Fibroblast of lung (primary cell): ENCODE results near the gene TTI1. TPM values are rescaled to one million over a fixed set of nuclear protein-coding genes. Genes with fewer than 3 reads are reported as not detected.

ENCODE experiments used
- DNase-seq, 2 donors: peaks; one replicate each; pipeline versions ENCODE4 v3.0.0 to v3.0.0-alpha.2; 2010; ENCODE audit warnings: low read depth in 2 of 2
- H2AFZ ChIP-seq: 2 replicates; pipeline ENCODE4 v1.5.1; 2012; ENCODE audit warnings: low read length, control low read depth, inconsistent platforms
- H3K27ac ChIP-seq: 2 replicates; pipeline ENCODE4 v1.5.1; 2011; ENCODE audit warnings: low read length, control low read depth; ENCODE audit not compliant: insufficient read depth
- H3K27me3 ChIP-seq: 2 replicates; pipeline ENCODE4 v1.5.1; 2011; ENCODE audit warnings: mild to moderate bottlenecking, low read length; ENCODE audit not compliant: control insufficient read depth, insufficient read depth
- H3K36me3 ChIP-seq: 2 replicates; pipeline ENCODE4 v1.5.1; 2011; ENCODE audit warnings: low read length; ENCODE audit not compliant: control insufficient read depth, insufficient read depth
- H3K4me1 ChIP-seq: 2 replicates; pipeline ENCODE4 v1.5.1; 2011; ENCODE audit warnings: low read length; ENCODE audit not compliant: control insufficient read depth, insufficient read depth; ENCODE audit errors: extremely low read depth
- H3K4me2 ChIP-seq: 2 replicates; pipeline ENCODE4 v1.5.1; 2011; ENCODE audit warnings: low read length, control low read depth; ENCODE audit not compliant: insufficient read depth; ENCODE audit errors: extremely low read depth
- H3K4me3 ChIP-seq, 4 experiments: fragments of 200-600 bp in 1 of 4; sonication (generic) in 1 of 4; replicated peaks in 1 of 4; 2 replicates each; pipeline ENCODE4 v1.5.1; 2011 to 2016; ENCODE audit warnings: low read length in 4 of 4, low read depth in 3 of 4, mild to moderate bottlenecking in 3 of 4, control low read depth in 2 of 4, inconsistent platforms in 1 of 4, mixed read lengths in 1 of 4; ENCODE audit not compliant: insufficient read depth in 1 of 4; ENCODE audit errors: control extremely low read depth in 1 of 4
- H3K79me2 ChIP-seq: 2 replicates; pipeline ENCODE4 v1.5.1; 2012; ENCODE audit warnings: mild to moderate bottlenecking, low read length, inconsistent platforms; ENCODE audit not compliant: control insufficient read depth, insufficient read depth
- H3K9ac ChIP-seq: 2 replicates; pipeline ENCODE4 v1.5.1; 2011; ENCODE audit warnings: mild to moderate bottlenecking, low read length, control low read depth; ENCODE audit not compliant: insufficient read depth
- H3K9me3 ChIP-seq: 2 replicates; pipeline ENCODE4 v1.5.1; 2012; ENCODE audit warnings: low read depth, low read length; ENCODE audit not compliant: control insufficient read depth, insufficient read depth
- H4K20me1 ChIP-seq: 2 replicates; pipeline ENCODE4 v1.5.1; 2011; ENCODE audit warnings: low read length; ENCODE audit not compliant: control insufficient read depth, insufficient read depth; ENCODE audit errors: extremely low read depth
- EZH2 ChIP-seq: IDR thresholded peaks from 2 replicates; pipeline ENCODE4 v1.5.1; 2012; ENCODE audit warnings: low read length, control low read depth, mild to moderate bottlenecking; ENCODE audit errors: missing control alignments
- polyA minus RNA-seq: library from RNA; depleted of rRNA, polyadenylated mRNA; stranded (reverse); fragments of >200 nt; gene quantifications from 2 replicates; pipeline ENCODE4 v1.2.3, GENCODE V29; 2011; ENCODE audit warnings: low replicate concordance
- polyA plus RNA-seq, 2 donors: library from polyadenylated mRNA; depleted of rRNA in 1 of 2; stranded (reverse) in 1 of 2; unstranded in 1 of 2; fragments of >200 nt; gene quantifications; 2 replicates each; pipeline ENCODE4 v1.2.1, GENCODE V29; 2011 to 2012; ENCODE audit warnings: missing spikeins in 1 of 2
- total RNA-seq: library from RNA; depleted of rRNA; stranded (reverse); fragments of >200 nt; gene quantifications from 2 replicates; pipeline ENCODE4 v1.2.1, GENCODE V29; 2014
- TF ChIP-seq, protein P1 (sequence below), 2 donors: IDR thresholded peaks in 1 of 2; conservative IDR thresholded peaks in 1 of 2; 1 replicate in 1 of 2; 2 replicates in 1 of 2; pipeline ENCODE4 v1.5.1; 2011 to 2012; ENCODE audit warnings: low read length in 2 of 2, control low read depth in 1 of 2, inconsistent platforms in 1 of 2, low read depth in 1 of 2, mild to moderate bottlenecking in 1 of 2

TTI1 gene
- total RNA-seq (15.9 and 20.0 TPM in 2 replicates), polyA plus RNA-seq (12.6 and 17.9 TPM in 2 replicates), polyA minus RNA-seq (22.2 and 30.7 TPM in 2 replicates)
- polyA plus RNA-seq (2012): 7.5 and 11.8 TPM in 2 replicates

DNA sequence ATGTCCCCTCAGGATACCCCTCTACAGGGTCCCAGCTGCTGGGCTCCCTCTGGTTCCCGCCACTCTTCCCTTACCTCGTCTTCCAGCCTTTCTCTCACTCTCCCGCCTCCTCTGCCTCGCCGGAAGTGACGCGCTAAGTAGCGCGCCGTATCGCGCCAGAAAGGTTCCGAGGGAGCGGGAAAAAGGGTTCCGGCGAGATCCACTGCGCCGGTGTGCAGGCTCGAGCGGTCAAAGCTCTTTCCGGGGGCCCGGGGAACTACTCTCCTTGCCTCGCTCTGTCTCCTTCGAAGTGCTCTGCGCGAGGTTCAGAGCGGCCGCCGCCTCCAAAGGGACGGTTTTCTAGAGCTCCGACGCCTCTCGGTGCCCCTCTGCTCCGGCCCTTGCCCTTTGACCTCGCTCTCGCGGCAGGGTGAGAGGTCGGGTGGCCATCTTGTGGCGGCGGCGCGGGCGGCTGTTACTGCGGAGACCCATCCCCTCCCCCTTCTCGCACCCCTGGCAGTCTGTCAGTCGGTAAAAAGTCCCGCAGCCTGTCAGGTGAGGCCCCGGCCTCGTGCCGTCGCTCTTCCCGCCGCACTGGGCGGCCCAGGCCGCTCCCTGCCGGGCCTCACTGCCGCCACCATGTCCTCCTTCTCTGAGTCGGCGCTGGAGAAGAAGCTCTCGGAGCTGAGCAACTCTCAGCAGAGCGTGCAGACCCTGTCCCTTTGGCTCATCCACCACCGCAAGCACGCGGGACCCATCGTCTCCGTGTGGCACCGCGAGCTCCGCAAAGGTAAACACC is at the start of gene TTI1, which contains the start of gene RPRD1B:
TSS of gene TTI1 (minus strand) at position 127 of the 778 bp plus-strand sequence. CDS start 19,640 bp downstream, outside the sequence.
TSS of gene RPRD1B (plus strand) at position 417 of the 778 bp plus-strand sequence. CDS start at position 619, 202 bp downstream.
- peak within 1 kb of the TSS; percentile 83 to 95 (median 87) for H3K4me3 ChIP-seq
- TF ChIP-seq, protein P1, sequence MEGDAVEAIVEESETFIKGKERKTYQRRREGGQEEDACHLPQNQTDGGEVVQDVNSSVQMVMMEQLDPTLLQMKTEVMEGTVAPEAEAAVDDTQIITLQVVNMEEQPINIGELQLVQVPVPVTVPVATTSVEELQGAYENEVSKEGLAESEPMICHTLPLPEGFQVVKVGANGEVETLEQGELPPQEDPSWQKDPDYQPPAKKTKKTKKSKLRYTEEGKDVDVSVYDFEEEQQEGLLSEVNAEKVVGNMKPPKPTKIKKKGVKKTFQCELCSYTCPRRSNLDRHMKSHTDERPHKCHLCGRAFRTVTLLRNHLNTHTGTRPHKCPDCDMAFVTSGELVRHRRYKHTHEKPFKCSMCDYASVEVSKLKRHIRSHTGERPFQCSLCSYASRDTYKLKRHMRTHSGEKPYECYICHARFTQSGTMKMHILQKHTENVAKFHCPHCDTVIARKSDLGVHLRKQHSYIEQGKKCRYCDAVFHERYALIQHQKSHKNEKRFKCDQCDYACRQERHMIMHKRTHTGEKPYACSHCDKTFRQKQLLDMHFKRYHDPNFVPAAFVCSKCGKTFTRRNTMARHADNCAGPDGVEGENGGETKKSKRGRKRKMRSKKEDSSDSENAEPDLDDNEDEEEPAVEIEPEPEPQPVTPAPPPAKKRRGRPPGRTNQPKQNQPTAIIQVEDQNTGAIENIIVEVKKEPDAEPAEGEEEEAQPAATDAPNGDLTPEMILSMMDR (conservative IDR thresholded peaks at IDR 0.05 in 1 of 2, IDR thresholded peaks at IDR 0.05 in 1 of 2; ENCODE audit: low read depth in 1 of 2, low read length in 2 of 2): no peak
- no peak for TF ChIP-seq EZH2

DNA sequence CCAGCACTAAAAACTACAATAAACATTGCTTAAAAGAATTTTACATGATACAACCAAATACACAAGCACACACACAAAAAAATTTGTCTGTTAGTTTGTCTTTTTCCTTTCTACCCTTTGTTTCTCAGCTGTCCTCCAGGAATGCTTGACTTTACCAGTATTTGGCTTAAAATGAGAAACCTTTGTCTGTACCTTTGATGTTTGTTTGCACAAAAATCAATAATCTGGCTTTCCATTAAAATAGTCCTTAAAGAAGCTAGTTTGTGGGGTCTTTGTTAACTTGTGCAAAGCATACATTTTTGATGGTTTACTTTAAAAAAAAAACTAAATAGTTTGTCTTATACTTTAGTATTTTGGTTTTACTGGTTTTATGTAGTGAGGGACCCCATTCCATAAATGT is 49.6 kb upstream of the TTI1 start:
- Histone ChIP-seq H3K4me1 (peaks cover 19% of the 10 kb centered on the region), H3K27ac (peak overlapping the region; percentile 66)

More for the DNA sequence above, at the start of gene TTI1, which contains the start of gene RPRD1B:
- peak within 1 kb of the TSS; percentile 100 for H3K4me2 ChIP-seq
- peak within 1 kb of the TSS; percentile 95 for H3K9ac ChIP-seq
- DNase-seq: peak; percentile 85 to 87
- peaks cover 72% of the 10 kb centered on the region for H3K79me2 ChIP-seq
- H4K20me1 ChIP-seq: no peaks in the 10 kb centered on the region
- H2AFZ ChIP-seq: peak within 1 kb of the TSS; percentile 56
- peak within 1 kb of the TSS; percentile 96 for H3K27ac ChIP-seq
- peaks cover 6% of the 10 kb centered on the region for H3K4me1 ChIP-seq
- H3K9me3 ChIP-seq: no peaks in the 10 kb centered on the region
- no peaks in the 10 kb centered on the region for H3K27me3 ChIP-seq
- no peaks in the 10 kb centered on the region for H3K36me3 ChIP-seq

DNA sequence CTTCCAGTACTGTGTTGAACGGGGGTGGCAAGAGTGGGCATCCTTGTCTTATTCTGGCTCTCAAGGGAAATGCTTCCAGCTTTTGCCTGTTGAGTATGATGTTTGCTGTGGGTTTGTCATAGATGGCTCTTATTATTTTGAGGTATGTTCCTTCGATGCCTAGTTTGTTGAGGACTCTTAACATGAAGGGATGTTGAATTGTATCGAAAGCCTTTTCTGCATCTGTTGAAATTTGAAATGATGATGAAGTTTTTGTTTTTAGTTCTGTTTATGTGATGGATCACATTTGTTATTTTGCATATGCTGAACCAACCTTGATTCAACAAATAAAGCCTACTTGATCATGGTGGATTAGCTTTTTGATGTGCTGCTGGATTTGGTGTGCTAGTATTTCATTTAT is 48.3 kb upstream of the TTI1 start:
- H3K79me2 ChIP-seq: peaks cover 6% of the 10 kb centered on the region
- H3K36me3 ChIP-seq: peaks cover 3% of the 10 kb centered on the region
- no peak overlapping the region for H3K4me3 ChIP-seq
- H3K4me2 ChIP-seq: no peak overlapping the region
- no peaks in the 10 kb centered on the region for H4K20me1 ChIP-seq
- DNase-seq: peak in 1 of 2 donors; percentile 54
- no peaks in the 10 kb centered on the region for H3K9me3 ChIP-seq
- TF ChIP-seq, protein P1 (conservative IDR thresholded peaks at IDR 0.05 in 1 of 2, IDR thresholded peaks at IDR 0.05 in 1 of 2; ENCODE audit: low read depth in 1 of 2, low read length in 2 of 2): no peak
- TF ChIP-seq EZH2: no peak
- no peak overlapping the region for H2AFZ ChIP-seq
- H3K27me3 ChIP-seq: no peaks in the 10 kb centered on the region
- no peak overlapping the region for H3K9ac ChIP-seq
- peaks cover 19% of the 10 kb centered on the region for H3K4me1 ChIP-seq
- H3K27ac ChIP-seq: no peak overlapping the region

More for the DNA sequence above, 49.6 kb upstream of the TTI1 start:
- no peaks in the 10 kb centered on the region for H4K20me1 ChIP-seq
- H3K9me3 ChIP-seq: no peaks in the 10 kb centered on the region
- no peaks in the 10 kb centered on the region for H3K79me2 ChIP-seq
- H3K9ac ChIP-seq: no peak overlapping the region
- no peak overlapping the region for H3K4me3 ChIP-seq
- H3K4me2 ChIP-seq: no peak overlapping the region
- H2AFZ ChIP-seq: no peak overlapping the region
- H3K27me3 ChIP-seq: no peaks in the 10 kb centered on the region
- no peak for DNase-seq
- H3K36me3 ChIP-seq: no peaks in the 10 kb centered on the region
- TF ChIP-seq, protein P1 (conservative IDR thresholded peaks at IDR 0.05 in 1 of 2, IDR thresholded peaks at IDR 0.05 in 1 of 2; ENCODE audit: low read depth in 1 of 2, low read length in 2 of 2): no peak
- no peak for TF ChIP-seq EZH2
